PFSK-1 (cell line): ENCODE measurements around the gene CD28.

Experiments used
- FOXP2 ChIP-seq: optimal IDR thresholded peaks from 2 replicates; pipeline ENCODE3; 2011; ENCODE audit warnings: borderline replicate concordance, control low read depth, inconsistent platforms; ENCODE audit not compliant: insufficient read depth; ENCODE audit errors: extremely low read length, extremely low read depth
- POLR2AphosphoS5 ChIP-seq: IDR thresholded peaks from 2 replicates; pipeline ENCODE4 v1.6.1; 2012; ENCODE audit warnings: low read depth, mild to moderate bottlenecking, control low read depth, low read length, moderate library complexity
- SIN3A ChIP-seq: IDR thresholded peaks from 2 replicates; pipeline ENCODE4 v1.6.1; 2012; ENCODE audit warnings: mild to moderate bottlenecking, low read length, moderate library complexity, borderline replicate concordance; ENCODE audit not compliant: insufficient read depth
- TAF1 ChIP-seq: IDR thresholded peaks from 2 replicates; pipeline ENCODE4 v1.6.1; 2012; ENCODE audit warnings: low read length, control low read depth, borderline replicate concordance; ENCODE audit not compliant: insufficient read depth
- TF ChIP-seq, protein P1 (sequence below), 2 experiments: IDR thresholded peaks; 2 replicates each; pipeline versions ENCODE4 v1.6.1 to v1.8.0; 2011 to 2012; ENCODE audit warnings: low read depth in 2 of 2, low read length in 2 of 2, control low read depth in 1 of 2, inconsistent platforms in 1 of 2, mild to moderate bottlenecking in 1 of 2, moderate library complexity in 1 of 2; ENCODE audit not compliant: insufficient read depth in 1 of 2

Gene CD28

GRCh38 chr2:203751685-203752271, 45.3 kb downstream of the CD28 start:
- TF ChIP-seq, protein P1, sequence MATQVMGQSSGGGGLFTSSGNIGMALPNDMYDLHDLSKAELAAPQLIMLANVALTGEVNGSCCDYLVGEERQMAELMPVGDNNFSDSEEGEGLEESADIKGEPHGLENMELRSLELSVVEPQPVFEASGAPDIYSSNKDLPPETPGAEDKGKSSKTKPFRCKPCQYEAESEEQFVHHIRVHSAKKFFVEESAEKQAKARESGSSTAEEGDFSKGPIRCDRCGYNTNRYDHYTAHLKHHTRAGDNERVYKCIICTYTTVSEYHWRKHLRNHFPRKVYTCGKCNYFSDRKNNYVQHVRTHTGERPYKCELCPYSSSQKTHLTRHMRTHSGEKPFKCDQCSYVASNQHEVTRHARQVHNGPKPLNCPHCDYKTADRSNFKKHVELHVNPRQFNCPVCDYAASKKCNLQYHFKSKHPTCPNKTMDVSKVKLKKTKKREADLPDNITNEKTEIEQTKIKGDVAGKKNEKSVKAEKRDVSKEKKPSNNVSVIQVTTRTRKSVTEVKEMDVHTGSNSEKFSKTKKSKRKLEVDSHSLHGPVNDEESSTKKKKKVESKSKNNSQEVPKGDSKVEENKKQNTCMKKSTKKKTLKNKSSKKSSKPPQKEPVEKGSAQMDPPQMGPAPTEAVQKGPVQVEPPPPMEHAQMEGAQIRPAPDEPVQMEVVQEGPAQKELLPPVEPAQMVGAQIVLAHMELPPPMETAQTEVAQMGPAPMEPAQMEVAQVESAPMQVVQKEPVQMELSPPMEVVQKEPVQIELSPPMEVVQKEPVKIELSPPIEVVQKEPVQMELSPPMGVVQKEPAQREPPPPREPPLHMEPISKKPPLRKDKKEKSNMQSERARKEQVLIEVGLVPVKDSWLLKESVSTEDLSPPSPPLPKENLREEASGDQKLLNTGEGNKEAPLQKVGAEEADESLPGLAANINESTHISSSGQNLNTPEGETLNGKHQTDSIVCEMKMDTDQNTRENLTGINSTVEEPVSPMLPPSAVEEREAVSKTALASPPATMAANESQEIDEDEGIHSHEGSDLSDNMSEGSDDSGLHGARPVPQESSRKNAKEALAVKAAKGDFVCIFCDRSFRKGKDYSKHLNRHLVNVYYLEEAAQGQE (IDR thresholded peaks at IDR 0.05; ENCODE audit: insufficient read depth in 1 of 2, low read depth in 2 of 2, low read length in 2 of 2): no peak
- no peak for TF ChIP-seq FOXP2
- no peak for TF ChIP-seq TAF1
- no peak for TF ChIP-seq POLR2AphosphoS5

DNA sequence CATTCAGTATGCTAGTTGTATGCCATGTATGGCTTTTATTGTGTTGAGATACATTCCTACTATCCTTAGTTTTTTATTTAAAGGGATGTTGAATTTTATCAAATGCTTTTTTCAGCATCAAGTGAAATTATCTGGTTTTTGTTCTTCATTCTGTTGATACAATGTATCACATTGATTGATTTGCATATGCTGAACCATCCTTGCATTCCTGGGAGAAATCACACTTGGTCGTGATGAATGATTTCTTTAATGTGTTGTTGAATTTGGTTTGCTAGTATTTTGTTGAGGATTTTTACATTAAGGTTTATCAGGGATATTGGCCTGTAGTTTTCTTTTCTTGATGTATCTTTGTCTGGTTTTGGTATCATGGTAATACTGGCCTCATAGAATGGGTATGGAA, 49.7 kb downstream of the CD28 start:
- TF ChIP-seq, protein P1 (IDR thresholded peaks at IDR 0.05; ENCODE audit: insufficient read depth in 1 of 2, low read depth in 2 of 2, low read length in 2 of 2): no peak
- TF ChIP-seq FOXP2: no peak
- no peak for TF ChIP-seq POLR2AphosphoS5
- TF ChIP-seq TAF1: no peak
- TF ChIP-seq SIN3A: no peak

GRCh38 chr2:203758841-203759689, 52.6 kb downstream of the CD28 start:
- no peak for TF ChIP-seq POLR2AphosphoS5
- no peak for TF ChIP-seq TAF1
- TF ChIP-seq, protein P1 (IDR thresholded peaks at IDR 0.05; ENCODE audit: insufficient read depth in 1 of 2, low read depth in 2 of 2, low read length in 2 of 2): no peak
- TF ChIP-seq FOXP2: no peak
- TF ChIP-seq SIN3A: no peak

DNA sequence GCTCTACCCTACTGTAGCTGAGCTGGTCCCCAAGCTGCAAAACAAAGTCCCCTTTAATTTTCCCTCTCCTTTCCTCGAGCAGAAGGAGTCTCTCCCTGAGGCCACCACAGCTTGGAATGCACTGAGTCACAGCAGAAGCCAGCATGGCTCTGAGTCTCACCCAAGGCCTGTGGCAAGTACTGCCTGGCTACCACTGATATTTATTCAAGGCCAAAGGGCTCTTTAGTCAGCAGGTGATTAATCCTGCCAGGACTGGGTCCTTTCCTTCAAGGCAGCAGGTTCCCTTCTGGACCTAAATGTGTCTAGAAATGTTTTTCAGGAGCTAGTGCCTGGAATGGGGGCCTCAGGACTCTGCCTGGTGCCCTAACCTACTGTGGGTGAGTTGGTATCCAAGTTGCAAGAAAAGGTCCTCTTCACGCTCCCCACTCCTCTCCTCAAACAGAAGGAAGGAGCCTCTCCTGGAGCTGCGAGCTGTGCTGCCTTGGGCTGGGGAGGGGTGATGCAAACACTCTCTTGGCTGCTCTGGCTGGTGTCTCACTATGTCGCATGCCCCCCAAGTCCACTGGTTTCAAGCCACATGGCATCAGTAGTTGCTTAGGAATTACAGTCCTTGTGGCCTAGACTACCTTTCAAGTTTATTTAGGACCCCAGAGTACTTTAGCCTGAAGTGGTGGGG, 53.4 kb downstream of the CD28 start:
- TF ChIP-seq, protein P1 (IDR thresholded peaks at IDR 0.05; ENCODE audit: insufficient read depth in 1 of 2, low read depth in 2 of 2, low read length in 2 of 2): no peak
- no peak for TF ChIP-seq FOXP2
- TF ChIP-seq TAF1: no peak
- TF ChIP-seq SIN3A: no peak
- no peak for TF ChIP-seq POLR2AphosphoS5

GRCh38 chr2:203761121-203761520, 54.7 kb downstream of the CD28 start:
- TF ChIP-seq POLR2AphosphoS5 (no peak), TAF1 (no peak), SIN3A (no peak), FOXP2 (no peak)
- TF ChIP-seq, protein P1 (IDR thresholded peaks at IDR 0.05; ENCODE audit: insufficient read depth in 1 of 2, low read depth in 2 of 2, low read length in 2 of 2): no peak
